Mesodermal cell (in vitro differentiated cells): ENCODE data around the gene INPP5A.
"Not testable (repeated sequence)": the region's sequence is repeated elsewhere in the genome, so short reads cannot be mapped to it uniquely, and the experiment has no call there.

Source experiments
- H3K27ac ChIP-seq: 2 replicates; pipeline ENCODE4 v1.7.0; 2013; ENCODE audit warnings: mild to moderate bottlenecking, low read depth, low read length, moderate library complexity; ENCODE audit not compliant: severe bottlenecking
- H3K36me3 ChIP-seq: 2 replicates; pipeline ENCODE4 v1.7.1; 2013; ENCODE audit warnings: mild to moderate bottlenecking, low read length, moderate library complexity; ENCODE audit not compliant: control insufficient read depth, insufficient read depth
- H3K4me1 ChIP-seq: one replicate; pipeline ENCODE4 v1.7.1; 2013; ENCODE audit warnings: mild to moderate bottlenecking, low read length; ENCODE audit not compliant: insufficient read depth, control insufficient read depth, poor library complexity, severe bottlenecking
- H3K4me3 ChIP-seq: 2 replicates; pipeline ENCODE4 v1.7.0; 2013; ENCODE audit warnings: low read length, control low read depth, mild to moderate bottlenecking; ENCODE audit not compliant: insufficient read depth, poor library complexity, severe bottlenecking; ENCODE audit errors: extremely low read depth
- H3K9me3 ChIP-seq: 2 replicates; pipeline ENCODE4 v1.7.1; 2013; ENCODE audit warnings: mild to moderate bottlenecking, low read length, moderate library complexity; ENCODE audit not compliant: control insufficient read depth
- WGBS, 2 experiments: methylation state at CpG; one replicate each; pipeline ENCODE4 v1.1.5; 2013; ENCODE audit warnings: missing lambda C conversion rate in 2 of 2; ENCODE audit not compliant: insufficient coverage in 2 of 2; 5-methylcytosine and 5-hydroxymethylcytosine counted together

Gene INPP5A

GRCh38 chr10:132790934-132791829, 253.6 kb downstream of the INPP5A start:
- H3K36me3 ChIP-seq: no peaks in the 10 kb centered on the region
- 79 to 82% methylated on average over 18 to 26 of the region's 31 CpGs for WGBS, 2 experiments
- no peaks in the 10 kb centered on the region for H3K9me3 ChIP-seq
- H3K4me1 ChIP-seq: peaks cover 7% of the 10 kb centered on the region
- H3K27ac ChIP-seq: no peak overlapping the region
- H3K4me3 ChIP-seq: no peak overlapping the region

- WGBS, 2 experiments: 96 to 97% methylated on average over 16 to 27 of the region's 33 CpGs
- H3K9me3 ChIP-seq: not testable (repeated sequence)
These were observed 254.5 kb downstream of the INPP5A start for GRCh38 chr10:132792099-132792498.

DNA sequence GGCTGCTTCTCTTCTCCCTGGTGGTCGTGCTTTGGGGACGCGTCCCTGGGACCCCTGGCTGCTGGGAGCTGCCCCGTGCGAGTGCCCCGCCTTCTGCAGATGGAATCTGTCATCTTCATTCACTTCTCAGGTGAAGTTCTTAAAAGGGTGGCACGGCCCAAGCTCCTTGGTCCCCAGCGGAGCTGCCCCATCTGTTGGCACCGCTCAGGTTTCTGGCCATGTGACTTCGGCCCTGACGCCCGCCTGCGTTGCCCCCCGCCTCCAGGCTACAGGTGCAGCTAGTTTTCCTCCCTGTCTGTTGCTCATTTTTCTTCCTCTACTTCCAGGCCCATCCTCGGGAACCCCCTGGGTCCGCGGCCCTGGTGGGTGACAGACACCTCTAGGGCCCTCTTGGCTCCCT, 255.2 kb downstream of the INPP5A start:
- Histone ChIP-seq H3K27ac (no peak overlapping the region), H3K9me3 (no peaks in the 10 kb centered on the region), H3K4me3 (no peak overlapping the region), H3K4me1 (peaks cover 7% of the 10 kb centered on the region), H3K36me3 (no peaks in the 10 kb centered on the region)
- 92 to 94% methylated on average over 17 of the region's 17 CpGs for WGBS, 2 experiments

More at GRCh38 chr10:132792099-132792498, 254.5 kb downstream of the INPP5A start:
- not testable (repeated sequence) for H3K36me3 ChIP-seq, H3K4me1 ChIP-seq, H3K4me3 ChIP-seq, H3K27ac ChIP-seq

DNA sequence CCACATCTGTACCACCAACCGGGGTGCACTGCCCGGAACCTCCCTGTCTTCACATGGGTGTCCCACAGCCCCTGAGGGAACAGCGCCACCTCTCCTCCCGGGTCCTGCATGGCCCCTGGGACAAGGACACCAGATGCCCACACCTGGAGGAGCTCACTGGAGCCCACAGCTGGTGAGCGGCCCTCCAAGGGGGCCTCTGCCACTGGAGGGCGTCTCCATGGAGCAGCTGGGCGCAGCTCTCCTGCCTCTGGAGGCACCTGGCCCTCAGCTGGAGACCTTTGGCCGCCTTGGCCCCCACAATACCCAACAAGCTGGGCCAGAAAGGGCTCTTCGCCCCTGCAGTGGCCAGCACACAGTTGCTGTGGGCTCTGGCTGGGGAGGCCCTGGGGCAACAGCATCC, 255.6 kb downstream of the INPP5A start:
- WGBS, 2 experiments: 82 to 86% methylated on average over 8 to 9 of the region's 9 CpGs
- Histone ChIP-seq H3K4me1 (peaks cover 7% of the 10 kb centered on the region), H3K4me3 (no peak overlapping the region), H3K27ac (no peak overlapping the region), H3K9me3 (no peaks in the 10 kb centered on the region), H3K36me3 (no peaks in the 10 kb centered on the region)

- WGBS, 2 experiments: 84 to 88% methylated on average over 47 to 57 of the region's 57 CpGs
- no peaks in the 10 kb centered on the region for H3K4me1 ChIP-seq
- H3K4me3 ChIP-seq: no peak overlapping the region
- H3K9me3 ChIP-seq: no peaks in the 10 kb centered on the region
- no peak overlapping the region for H3K27ac ChIP-seq
- H3K36me3 ChIP-seq: no peaks in the 10 kb centered on the region
These were observed 256.6 kb downstream of the INPP5A start for GRCh38 chr10:132793871-132794849.

- 89 to 92% methylated on average over 20 to 21 of the region's 21 CpGs for WGBS, 2 experiments
- Histone ChIP-seq H3K9me3 (peaks cover under 1% of the 10 kb centered on the region), H3K4me1 (no peaks in the 10 kb centered on the region), H3K4me3 (no peak overlapping the region), H3K36me3 (no peaks in the 10 kb centered on the region), H3K27ac (no peak overlapping the region)
These were observed 259.3 kb downstream of the INPP5A start for GRCh38 chr10:132796846-132797245.

GRCh38 chr10:132797986-132798385, 260.4 kb downstream of the INPP5A start:
- not testable (repeated sequence) for H3K4me1 ChIP-seq, H3K4me3 ChIP-seq, H3K36me3 ChIP-seq, H3K9me3 ChIP-seq, H3K27ac ChIP-seq
- 93 to 95% methylated on average over 17 to 22 of the region's 32 CpGs for WGBS, 2 experiments

GRCh38 chr10:132798403-132798802, 260.8 kb downstream of the INPP5A start:
- Histone ChIP-seq H3K4me3 (no peak overlapping the region), H3K9me3 (peaks cover 2% of the 10 kb centered on the region), H3K36me3 (no peaks in the 10 kb centered on the region), H3K27ac (no peak overlapping the region), H3K4me1 (no peaks in the 10 kb centered on the region)
- 90 to 96% methylated on average over 15 to 21 of the region's 21 CpGs for WGBS, 2 experiments

DNA sequence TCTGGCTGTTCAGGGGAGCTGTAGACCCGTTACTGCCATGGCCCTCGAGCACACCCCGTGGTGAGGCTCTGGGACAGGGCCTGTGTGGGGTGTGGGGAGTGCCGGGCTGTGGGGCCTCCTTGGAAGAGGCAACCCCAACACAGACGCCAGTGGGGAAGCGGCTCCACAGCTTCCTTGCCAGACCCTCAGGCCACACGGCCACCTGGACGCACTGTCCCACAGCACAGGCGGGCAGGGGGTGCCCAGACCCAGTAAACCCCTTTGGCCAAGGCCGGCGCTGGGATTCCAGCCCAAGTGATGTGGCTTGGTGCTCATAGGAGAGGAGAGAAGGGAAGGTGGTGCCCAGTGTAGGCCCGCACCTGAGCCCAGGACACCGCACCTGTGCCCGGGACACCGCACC, 261.3 kb downstream of the INPP5A start:
- Histone ChIP-seq H3K9me3 (peaks cover 2% of the 10 kb centered on the region), H3K4me1 (no peaks in the 10 kb centered on the region), H3K36me3 (no peaks in the 10 kb centered on the region), H3K27ac (no peak overlapping the region), H3K4me3 (no peak overlapping the region)
- WGBS, 2 experiments: 91 to 95% methylated on average over 10 to 13 of the region's 15 CpGs

- Histone ChIP-seq H3K27ac (no peak overlapping the region), H3K4me3 (no peak overlapping the region), H3K4me1 (no peaks in the 10 kb centered on the region), H3K36me3 (no peaks in the 10 kb centered on the region), H3K9me3 (peaks cover 2% of the 10 kb centered on the region)
- 92 to 96% methylated on average over 6 to 10 of the region's 11 CpGs for WGBS, 2 experiments
These were observed 262.3 kb downstream of the INPP5A start for GRCh38 chr10:132799865-132800264.
